Measurements from ENCODE around the gene TEX13A. TPM values are rescaled to one million over a fixed set of nuclear protein-coding genes. Genes with fewer than 3 reads are reported as not detected.

The TEX13A gene, protein sequence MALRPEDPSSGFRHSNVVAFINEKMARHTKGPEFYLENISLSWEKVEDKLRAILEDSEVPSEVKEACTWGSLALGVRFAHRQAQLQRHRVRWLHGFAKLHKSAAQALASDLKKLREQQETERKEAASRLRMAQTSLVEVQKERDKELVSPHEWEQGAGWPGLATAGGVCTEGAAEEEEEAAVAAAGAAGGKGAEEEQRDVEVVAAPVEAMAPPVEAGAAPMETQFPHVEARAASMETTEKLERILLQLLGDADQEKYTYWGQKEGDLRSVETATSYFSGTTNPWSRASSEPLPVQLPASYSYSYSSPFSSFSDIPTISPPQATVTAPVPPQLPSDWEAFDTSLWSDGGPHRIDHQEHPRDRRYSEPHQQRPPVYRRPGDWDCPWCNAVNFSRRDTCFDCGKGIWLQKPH
- not detected in 2 replicates for total RNA-seq

DNA sequence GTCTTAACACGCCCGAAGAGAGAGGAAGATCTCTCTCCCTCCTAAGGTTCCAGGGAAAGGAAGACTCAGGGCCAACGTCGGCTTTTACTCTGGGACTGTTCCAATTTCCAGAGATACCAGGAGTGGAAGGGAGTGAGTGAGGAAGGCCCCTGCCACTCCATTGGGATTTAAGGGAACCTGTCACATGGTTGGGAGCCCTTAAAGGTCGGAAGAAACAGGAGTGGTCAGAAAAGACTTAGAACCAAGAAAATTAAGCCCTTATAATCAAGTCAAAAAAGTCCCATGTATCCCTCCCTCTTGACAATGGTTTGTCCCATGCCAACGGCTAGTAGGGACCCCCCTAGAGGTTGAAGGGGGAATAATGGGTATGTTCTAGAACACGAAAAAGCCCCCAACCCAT lies at the start of gene TEX13A:
TSS of gene TEX13A (minus strand) at position 59 of the 400 bp plus-strand sequence. CDS start 297 bp downstream, outside the sequence.

Data from endothelial cell of coronary artery (primary cell).